Tibial artery (tissue), 4 donors: ENCODE measurements around the gene CCDC18.

Experiments
- DNase-seq, 2 donors: peaks; one replicate each; pipeline ENCODE4 v3.0.0-alpha.2; 2019
- H3K27ac ChIP-seq, 2 donors: fragments of 200-600 bp; sonication (generic) in 1 of 2; 1 replicate in 1 of 2; 2 replicates in 1 of 2; pipeline ENCODE4 v1.5.1; 2018 to 2019; ENCODE audit warnings: mild to moderate bottlenecking in 1 of 2
- H3K27me3 ChIP-seq, 2 donors: fragments of 200-600 bp; sonication (generic) in 1 of 2; one replicate each; pipeline versions ENCODE4 v1.5.1 to v1.6.0; 2016 to 2019
- H3K36me3 ChIP-seq, 3 donors: fragments of 200-600 bp; sonication (generic) in 2 of 3; one replicate each; pipeline ENCODE4 v1.5.1; 2016 to 2019; ENCODE audit warnings: mild to moderate bottlenecking in 2 of 3
- H3K4me1 ChIP-seq, 4 donors: fragments of 200-600 bp; sonication (generic) in 2 of 4; 1 replicate in 3 of 4; 2 replicates in 1 of 4; pipeline ENCODE4 v1.5.1; 2016 to 2019
- H3K4me3 ChIP-seq, 2 donors: fragments of 200-600 bp; sonication (generic) in 1 of 2; 1 replicate in 1 of 2; 2 replicates in 1 of 2; pipeline ENCODE4 v1.5.1; 2018 to 2019; ENCODE audit warnings: mild to moderate bottlenecking in 2 of 2
- H3K9me3 ChIP-seq, 3 donors: fragments of 200-600 bp; sonication (generic) in 1 of 3; one replicate each; pipeline ENCODE4 v1.5.1; 2016 to 2019
- intact Hi-C: fragments of 100-400 bp; cut with DNase I; formaldehyde crosslinking; loops from one replicate; pipeline ENCODE4 v1.15.0; 2023; ENCODE audit warnings: low total_unique reads
- TF ChIP-seq, protein P1 (sequence below), 2 experiments: fragments of 200-600 bp in 1 of 2; fragments of 450-650 bp in 1 of 2; IDR thresholded peaks; one replicate each; pipeline ENCODE4 v1.5.1; 2017 to 2019; ENCODE audit warnings: antibody characterized with exemption in 2 of 2, mild to moderate bottlenecking in 1 of 2, moderate library complexity in 1 of 2

CCDC18 gene

DNA sequence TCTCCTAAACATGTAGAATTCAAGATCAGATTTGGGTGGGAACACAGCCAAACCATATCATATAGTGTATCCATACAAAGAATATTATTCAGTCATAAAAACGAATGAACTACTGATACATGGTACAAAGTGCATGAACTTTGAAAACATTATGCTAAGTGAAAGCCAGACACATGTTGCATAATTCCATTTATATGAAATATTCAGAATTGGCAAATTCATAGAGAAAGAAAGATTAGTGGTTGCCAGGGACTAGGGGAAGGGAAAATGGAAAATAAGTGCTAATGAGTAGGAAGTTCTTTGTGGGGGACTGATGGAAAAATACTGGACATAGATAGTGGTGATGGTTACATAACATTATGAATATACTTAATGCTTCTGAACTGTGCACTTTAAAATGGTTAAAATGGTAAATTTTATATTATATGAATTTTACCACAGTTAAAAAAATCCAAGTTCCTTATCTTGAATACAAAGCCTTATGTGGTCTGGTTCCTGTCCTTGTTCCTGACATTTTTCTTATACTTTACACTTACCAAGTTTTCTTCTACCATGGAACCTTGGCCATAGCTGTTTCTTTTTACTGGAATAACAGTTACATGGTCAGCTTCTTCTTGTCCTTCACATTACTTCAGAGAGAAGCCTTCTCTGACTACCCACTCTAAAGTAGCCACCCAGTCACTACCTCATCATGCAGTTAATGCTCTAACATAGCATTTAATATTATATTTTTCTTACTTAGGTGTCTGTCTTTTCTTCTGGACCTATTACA, 64.0 kb downstream of the CCDC18 start:
- TF ChIP-seq, protein P1, sequence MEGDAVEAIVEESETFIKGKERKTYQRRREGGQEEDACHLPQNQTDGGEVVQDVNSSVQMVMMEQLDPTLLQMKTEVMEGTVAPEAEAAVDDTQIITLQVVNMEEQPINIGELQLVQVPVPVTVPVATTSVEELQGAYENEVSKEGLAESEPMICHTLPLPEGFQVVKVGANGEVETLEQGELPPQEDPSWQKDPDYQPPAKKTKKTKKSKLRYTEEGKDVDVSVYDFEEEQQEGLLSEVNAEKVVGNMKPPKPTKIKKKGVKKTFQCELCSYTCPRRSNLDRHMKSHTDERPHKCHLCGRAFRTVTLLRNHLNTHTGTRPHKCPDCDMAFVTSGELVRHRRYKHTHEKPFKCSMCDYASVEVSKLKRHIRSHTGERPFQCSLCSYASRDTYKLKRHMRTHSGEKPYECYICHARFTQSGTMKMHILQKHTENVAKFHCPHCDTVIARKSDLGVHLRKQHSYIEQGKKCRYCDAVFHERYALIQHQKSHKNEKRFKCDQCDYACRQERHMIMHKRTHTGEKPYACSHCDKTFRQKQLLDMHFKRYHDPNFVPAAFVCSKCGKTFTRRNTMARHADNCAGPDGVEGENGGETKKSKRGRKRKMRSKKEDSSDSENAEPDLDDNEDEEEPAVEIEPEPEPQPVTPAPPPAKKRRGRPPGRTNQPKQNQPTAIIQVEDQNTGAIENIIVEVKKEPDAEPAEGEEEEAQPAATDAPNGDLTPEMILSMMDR (IDR thresholded peaks at IDR 0.05), result no peak
- no peaks in the 10 kb centered on the region for H3K4me1 ChIP-seq
- no peak overlapping the region for H3K4me3 ChIP-seq
- H3K36me3 ChIP-seq, result peaks cover 0 to 10% (median 8%) of the 10 kb centered on the region in 3 donors
- DNase-seq, result no peak
- intact Hi-C loops, result no loop called here
- H3K27ac ChIP-seq, result no peak overlapping the region
- peaks cover 0 to 12% (median 0%) of the 10 kb centered on the region in 3 donors for H3K9me3 ChIP-seq
- no peaks in the 10 kb centered on the region for H3K27me3 ChIP-seq

DNA sequence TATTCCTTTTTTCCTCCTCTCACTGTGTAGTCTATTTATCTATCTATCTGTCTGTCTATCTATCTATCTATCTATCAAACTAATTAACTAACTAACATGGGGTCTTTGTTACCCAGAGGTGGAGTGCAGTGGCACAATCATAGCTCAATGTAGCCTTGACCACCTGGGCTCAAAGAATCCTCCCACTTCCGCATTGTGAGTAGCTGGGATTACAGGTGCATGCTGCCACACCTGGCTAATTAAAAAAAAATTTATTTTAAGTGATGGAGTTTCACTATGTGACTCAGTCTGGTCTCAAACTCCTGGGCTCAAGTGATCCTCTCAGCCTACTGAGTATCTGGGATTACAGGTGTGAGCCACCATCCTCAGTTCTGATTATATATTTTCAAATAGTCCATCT, 71.4 kb downstream of the CCDC18 start:
- peaks cover 0 to 4% (median 0%) of the 10 kb centered on the region in 3 donors for H3K9me3 ChIP-seq
- H3K27ac ChIP-seq, result no peak overlapping the region
- TF ChIP-seq, protein P1 (IDR thresholded peaks at IDR 0.05), result no peak
- H3K36me3 ChIP-seq, result peaks cover 0 to 4% (median 0%) of the 10 kb centered on the region in 3 donors
- intact Hi-C loops, result no loop called here
- peaks cover 0 to 5% (median 0%) of the 10 kb centered on the region in 4 donors for H3K4me1 ChIP-seq
- no peaks in the 10 kb centered on the region for H3K27me3 ChIP-seq
- DNase-seq, result no peak
- H3K4me3 ChIP-seq, result no peak overlapping the region

DNA sequence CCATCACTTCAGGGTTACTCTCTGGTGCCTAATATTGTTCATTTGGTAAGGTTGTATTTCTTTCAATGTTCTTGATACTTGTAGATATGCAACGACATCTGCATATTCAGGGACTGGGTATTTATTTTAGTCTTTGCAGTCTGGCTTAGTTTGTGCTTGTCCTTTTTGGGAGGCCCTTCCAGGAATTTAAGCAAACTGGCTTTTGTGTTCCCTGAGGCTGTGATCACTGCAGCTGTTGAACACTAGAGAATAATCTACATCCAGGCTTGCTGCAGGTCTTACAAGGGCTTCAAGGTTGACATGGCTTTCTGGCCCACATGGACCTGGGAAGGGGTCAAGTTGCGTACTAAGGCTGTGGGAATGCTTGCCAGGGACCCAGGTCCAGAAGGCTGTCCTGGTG, 72.1 kb downstream of the CCDC18 start:
- Histone ChIP-seq H3K4me1 (peaks cover 0 to 5% (median 0%) of the 10 kb centered on the region in 4 donors), H3K9me3 (peaks cover 0 to 4% (median 0%) of the 10 kb centered on the region in 3 donors), H3K27me3 (no peaks in the 10 kb centered on the region), H3K36me3 (peaks cover 0 to 4% (median 0%) of the 10 kb centered on the region in 3 donors), H3K4me3 (no peak overlapping the region), H3K27ac (no peak overlapping the region)
- no peak for DNase-seq
- TF ChIP-seq, protein P1 (IDR thresholded peaks at IDR 0.05), result no peak
- intact Hi-C loops, result no loop called here

DNA sequence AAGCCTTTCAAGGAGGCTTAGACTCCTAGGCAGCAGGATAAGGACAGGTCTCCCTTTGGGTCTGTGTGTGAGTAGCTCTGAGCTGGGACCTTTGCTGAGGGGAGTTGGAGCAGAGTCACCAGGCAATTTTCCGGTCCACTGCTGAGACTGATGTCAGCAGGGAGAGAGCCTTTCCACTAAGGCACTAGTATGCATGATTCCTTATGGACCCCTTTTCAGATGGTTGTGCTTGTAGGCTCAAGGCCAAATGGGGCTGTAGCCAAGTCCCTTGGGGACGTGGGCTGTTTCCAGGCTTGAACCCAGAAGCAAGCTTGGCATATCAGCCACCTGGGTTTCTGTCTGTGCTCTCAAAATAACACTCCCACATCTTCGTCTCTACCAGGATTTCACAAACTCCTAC, 73.0 kb downstream of the CCDC18 start:
- Histone ChIP-seq H3K4me3 (no peak overlapping the region), H3K9me3 (peaks cover 0 to 4% (median 0%) of the 10 kb centered on the region in 3 donors), H3K36me3 (peaks cover 0 to 4% (median 0%) of the 10 kb centered on the region in 3 donors), H3K27ac (no peak overlapping the region), H3K4me1 (peaks cover 0 to 5% (median 0%) of the 10 kb centered on the region in 4 donors), H3K27me3 (no peaks in the 10 kb centered on the region)
- TF ChIP-seq, protein P1 (IDR thresholded peaks at IDR 0.05), result no peak
- no peak for DNase-seq
- intact Hi-C loops, result no loop called here

DNA sequence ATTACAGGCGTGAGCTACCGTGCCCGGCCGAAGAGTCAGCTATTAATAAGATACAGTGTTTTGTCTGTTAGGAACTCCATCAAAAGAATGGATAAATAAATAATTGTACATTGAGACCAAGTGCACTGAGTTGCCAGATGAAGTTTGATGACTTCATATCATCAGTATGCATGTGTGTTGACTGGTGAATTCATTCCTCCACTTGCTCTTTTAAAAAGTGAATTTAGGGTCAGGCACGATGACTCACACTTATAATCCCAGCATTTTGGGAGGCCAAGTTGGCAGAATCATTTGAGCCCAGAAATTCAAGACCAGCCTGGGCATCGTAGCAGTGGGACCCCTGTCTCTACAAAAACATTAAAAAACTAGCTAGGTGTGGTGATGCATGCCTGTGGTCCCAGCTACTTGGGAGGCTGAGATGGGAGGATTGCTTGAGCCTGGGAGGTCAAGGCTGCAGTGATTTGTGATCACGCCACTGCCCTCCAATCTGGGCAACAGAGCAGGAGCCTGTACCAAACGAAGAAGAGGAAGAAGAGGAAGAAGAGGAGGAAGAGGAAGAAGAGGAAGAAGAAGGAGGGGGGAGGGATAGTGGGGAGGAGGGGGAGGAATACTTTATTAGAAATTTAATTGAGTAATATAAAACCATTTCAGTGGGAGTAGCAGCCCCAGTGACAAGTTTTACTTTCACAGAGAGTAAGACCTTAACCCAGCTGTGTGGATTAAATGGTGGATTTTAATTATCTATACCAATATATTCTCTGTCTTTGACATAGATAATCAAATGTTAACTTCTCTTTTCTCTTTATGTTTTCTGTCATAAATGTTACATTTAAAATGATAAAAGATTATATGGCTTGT, 74.9 kb downstream of the CCDC18 start:
- TF ChIP-seq, protein P1 (IDR thresholded peaks at IDR 0.05), result no peak
- H3K9me3 ChIP-seq, result peaks cover 0 to 4% (median 0%) of the 10 kb centered on the region in 3 donors
- H3K27ac ChIP-seq, result no peak overlapping the region
- peaks cover 0 to 4% (median 0%) of the 10 kb centered on the region in 3 donors for H3K36me3 ChIP-seq
- no peak overlapping the region for H3K4me3 ChIP-seq
- no peak for DNase-seq
- intact Hi-C loops, result no loop called here
- no peaks in the 10 kb centered on the region for H3K27me3 ChIP-seq
- H3K4me1 ChIP-seq, result peaks cover 0 to 5% (median 0%) of the 10 kb centered on the region in 4 donors
